ENCODE results near the gene AMBRA1.
"Not testable (repeated sequence)": the region's sequence is repeated elsewhere in the genome, so short reads cannot be mapped to it uniquely, and the experiment has no call there.

AMBRA1 gene

GRCh38 chr11:46378296-46378695 lies 215.5 kb downstream of the AMBRA1 start:
- Mint-ChIP-seq H3K4me3 (no peak overlapping the region), H3K9me3 (no peaks in the 10 kb centered on the region), H3K36me3 (ENCODE audit: insufficient read depth) (peaks cover 56% of the 10 kb centered on the region), H3K4me1 (ENCODE audit: low read depth in 2 of 2) (peaks cover 8 to 16% of the 10 kb centered on the region in 2 donors), H3K27ac (peak overlapping the region; percentile 13 to 57), H3K27me3 (peaks cover 5 to 13% of the 10 kb centered on the region in 2 donors)
- DNase-seq (no peak), ATAC-seq (replicated peaks) (no peak)

- H3K36me3 Mint-ChIP-seq (ENCODE audit: insufficient read depth) = peaks cover 58% of the 10 kb centered on the region
- H3K4me1 Mint-ChIP-seq (ENCODE audit: low read depth in 2 of 2) = peaks cover 8 to 16% of the 10 kb centered on the region in 2 donors
- no peak overlapping the region for H3K4me3 Mint-ChIP-seq
- H3K9me3 Mint-ChIP-seq = no peaks in the 10 kb centered on the region
- ATAC-seq (replicated peaks) = no peak
- H3K27me3 Mint-ChIP-seq = peaks cover 5 to 10% of the 10 kb centered on the region in 2 donors
- H3K27ac Mint-ChIP-seq = peak overlapping the region in 1 of 2 donors; percentile 57
- DNase-seq = no peak
These were observed 216.0 kb downstream of the AMBRA1 start for GRCh38 chr11:46377831-46378230.

GRCh38 chr11:46377290-46377689 lies 216.5 kb downstream of the AMBRA1 start:
- no peaks in the 10 kb centered on the region for H3K9me3 Mint-ChIP-seq
- no peak overlapping the region for H3K4me3 Mint-ChIP-seq
- ATAC-seq (replicated peaks) (no peak), DNase-seq (no peak)
- H3K36me3 Mint-ChIP-seq (ENCODE audit: insufficient read depth) = peaks cover 64% of the 10 kb centered on the region
- H3K27ac Mint-ChIP-seq = peak overlapping the region in 1 of 2 donors; percentile 57
- peaks cover 8 to 16% of the 10 kb centered on the region in 2 donors for H3K4me1 Mint-ChIP-seq (ENCODE audit: low read depth in 2 of 2)
- H3K27me3 Mint-ChIP-seq = peaks cover 5 to 6% of the 10 kb centered on the region in 2 donors

- Mint-ChIP-seq H3K36me3 (ENCODE audit: insufficient read depth) (peaks cover 69% of the 10 kb centered on the region), H3K27ac (peak overlapping the region; percentile 46 to 49), H3K4me3 (no peak overlapping the region), H3K4me1 (ENCODE audit: low read depth in 2 of 2) (peaks cover 4 to 12% of the 10 kb centered on the region in 2 donors), H3K27me3 (no peaks in the 10 kb centered on the region), H3K9me3 (no peaks in the 10 kb centered on the region)
- DNase-seq (no peak), ATAC-seq (replicated peaks) (no peak)
These were observed 217.4 kb downstream of the AMBRA1 start for GRCh38 chr11:46376258-46377050.

GRCh38 chr11:46375392-46376101 lies 218.3 kb downstream of the AMBRA1 start:
- Mint-ChIP-seq H3K27me3 (no peaks in the 10 kb centered on the region), H3K9me3 (no peaks in the 10 kb centered on the region), H3K36me3 (ENCODE audit: insufficient read depth) (peaks cover 78% of the 10 kb centered on the region), H3K4me1 (ENCODE audit: low read depth in 2 of 2) (peaks cover 0 to 12% of the 10 kb centered on the region in 2 donors), H3K4me3 (no peak overlapping the region), H3K27ac (no peak overlapping the region)
- no peak for DNase-seq
- ATAC-seq (replicated peaks) = no peak

- H3K27me3 Mint-ChIP-seq = no peaks in the 10 kb centered on the region
- peaks cover 84% of the 10 kb centered on the region for H3K36me3 Mint-ChIP-seq (ENCODE audit: insufficient read depth)
- DNase-seq (no peak), ATAC-seq (replicated peaks) (no peak)
- H3K4me1 Mint-ChIP-seq (ENCODE audit: low read depth in 2 of 2) = peaks cover 2 to 12% of the 10 kb centered on the region in 2 donors
- H3K27ac Mint-ChIP-seq = no peak overlapping the region
- no peaks in the 10 kb centered on the region for H3K9me3 Mint-ChIP-seq
- no peak overlapping the region for H3K4me3 Mint-ChIP-seq
These were observed 219.0 kb downstream of the AMBRA1 start for GRCh38 chr11:46374815-46375214.

GRCh38 chr11:46373787-46374740 lies 219.8 kb downstream of the AMBRA1 start:
- DNase-seq (no peak), ATAC-seq (replicated peaks) (no peak)
- Mint-ChIP-seq H3K27ac (peak overlapping the region in 1 of 2 donors; percentile 46), H3K36me3 (ENCODE audit: insufficient read depth) (peaks cover 84% of the 10 kb centered on the region), H3K27me3 (no peaks in the 10 kb centered on the region), H3K9me3 (no peaks in the 10 kb centered on the region), H3K4me3 (no peak overlapping the region), H3K4me1 (ENCODE audit: low read depth in 2 of 2) (peaks cover 6 to 8% of the 10 kb centered on the region in 2 donors)

- Mint-ChIP-seq H3K36me3 (ENCODE audit: insufficient read depth) (peaks cover 89% of the 10 kb centered on the region), H3K27ac (peak overlapping the region in 1 of 2 donors; percentile 51), H3K4me1 (ENCODE audit: low read depth in 2 of 2) (peaks cover 6 to 11% of the 10 kb centered on the region in 2 donors)
- not testable (repeated sequence) for H3K27me3 Mint-ChIP-seq; ATAC-seq (replicated peaks); DNase-seq; H3K4me3 Mint-ChIP-seq; H3K9me3 Mint-ChIP-seq
These were observed 221.3 kb downstream of the AMBRA1 start for GRCh38 chr11:46372501-46372900.

- H3K27me3 Mint-ChIP-seq = no peaks in the 10 kb centered on the region
- DNase-seq = no peak
- ATAC-seq (replicated peaks) = no peak
- H3K4me3 Mint-ChIP-seq = no peak overlapping the region
- H3K9me3 Mint-ChIP-seq = no peaks in the 10 kb centered on the region
- peaks cover 88% of the 10 kb centered on the region for H3K36me3 Mint-ChIP-seq (ENCODE audit: insufficient read depth)
- H3K27ac Mint-ChIP-seq = peak overlapping the region in 1 of 2 donors; percentile 51
- peaks cover 9 to 14% of the 10 kb centered on the region in 2 donors for H3K4me1 Mint-ChIP-seq (ENCODE audit: low read depth in 2 of 2)
These were observed 221.7 kb downstream of the AMBRA1 start for GRCh38 chr11:46372086-46372485.

- not testable (repeated sequence) for ATAC-seq (replicated peaks); H3K27me3 Mint-ChIP-seq; H3K4me3 Mint-ChIP-seq; DNase-seq; H3K27ac Mint-ChIP-seq; H3K9me3 Mint-ChIP-seq
- peaks cover 11 to 17% of the 10 kb centered on the region in 2 donors for H3K4me1 Mint-ChIP-seq (ENCODE audit: low read depth in 2 of 2)
- H3K36me3 Mint-ChIP-seq (ENCODE audit: insufficient read depth) = peaks cover 80% of the 10 kb centered on the region
These were observed 222.6 kb downstream of the AMBRA1 start for GRCh38 chr11:46371262-46371661.

- Mint-ChIP-seq H3K36me3 (ENCODE audit: insufficient read depth) (peaks cover 73% of the 10 kb centered on the region), H3K27me3 (no peaks in the 10 kb centered on the region), H3K9me3 (no peaks in the 10 kb centered on the region), H3K4me3 (no peak overlapping the region), H3K4me1 (ENCODE audit: low read depth in 2 of 2) (peaks cover 19 to 22% of the 10 kb centered on the region in 2 donors), H3K27ac (peak overlapping the region; percentile 5 to 44)
- DNase-seq = no peak
- no peak for ATAC-seq (replicated peaks)
These were observed 223.6 kb downstream of the AMBRA1 start for GRCh38 chr11:46370253-46370652.

GRCh38 chr11:46369458-46370152 lies 224.2 kb downstream of the AMBRA1 start:
- DNase-seq (peak in 1 of 3 experiments; percentile 52), ATAC-seq (replicated peaks) (peak; percentile 60)
- Mint-ChIP-seq H3K27ac (peak overlapping the region; percentile 44 to 84), H3K36me3 (ENCODE audit: insufficient read depth) (peaks cover 70% of the 10 kb centered on the region), H3K4me3 (no peak overlapping the region), H3K9me3 (no peaks in the 10 kb centered on the region), H3K4me1 (ENCODE audit: low read depth in 2 of 2) (peaks cover 26% of the 10 kb centered on the region in 2 donors), H3K27me3 (no peaks in the 10 kb centered on the region)
